ENCODE data around the gene MAPK10.

GRCh38 chr4:86362510-86362909, 2.7 kb upstream of the MAPK10 start:
- TF ChIP-seq CTCF (IDR thresholded peaks at IDR 0.05) (no peak), EP300 (IDR thresholded peaks at IDR 0.05) (no peak)
